Keratinocyte (primary cell): Measurements from ENCODE around the gene ANXA4. TPM values are rescaled to one million over a fixed set of nuclear protein-coding genes. Genes with fewer than 3 reads are reported as not detected.
A peak's percentile ranks its signal among the peaks of the same experiment; 100 is the strongest.

Experiments used
- DNase-seq: peaks from one replicate; pipeline ENCODE4 v3.0.0-alpha.2; 2011; ENCODE audit warnings: low read depth, missing footprints, low spot score
- FAIRE-seq: peaks from 2 replicates; lab custom pipeline; 2011; peaks lifted over from hg19 to GRCh38; lab: Jason Lieb, UNC
- H2AFZ ChIP-seq: 2 replicates; pipeline ENCODE4 v1.6.0; 2012; ENCODE audit warnings: low read length, control low read depth, inconsistent platforms; ENCODE audit not compliant: control insufficient read depth
- H3K27ac ChIP-seq: 2 replicates; pipeline ENCODE4 v1.5.1; 2011; ENCODE audit warnings: low read length; ENCODE audit not compliant: control insufficient read depth, insufficient read depth
- H3K27me3 ChIP-seq: 3 replicates; pipeline ENCODE4 v1.6.0; 2011; ENCODE audit warnings: low read length; ENCODE audit not compliant: control insufficient read depth, insufficient read depth; ENCODE audit errors: extremely low read depth
- H3K36me3 ChIP-seq, 2 experiments: 2 replicates in 1 of 2; 3 replicates in 1 of 2; pipeline ENCODE4 v1.5.1; 2011; ENCODE audit warnings: low read length in 2 of 2, mild to moderate bottlenecking in 1 of 2; ENCODE audit not compliant: control insufficient read depth in 2 of 2, insufficient read depth in 2 of 2; ENCODE audit errors: extremely low read depth in 1 of 2
- H3K4me1 ChIP-seq: 3 replicates; pipeline ENCODE4 v1.5.1; 2011; ENCODE audit warnings: low read length; ENCODE audit not compliant: control insufficient read depth, insufficient read depth; ENCODE audit errors: extremely low read depth
- H3K4me2 ChIP-seq: 3 replicates; pipeline ENCODE4 v1.6.0; 2011; ENCODE audit warnings: low read depth, low read length; ENCODE audit not compliant: control insufficient read depth, insufficient read depth; ENCODE audit errors: extremely low read depth
- H3K4me3 ChIP-seq, 3 experiments: fragments of 200-600 bp in 1 of 3; sonication (generic) in 1 of 3; 2 replicates in 2 of 3; 3 replicates in 1 of 3; pipeline ENCODE4 v1.5.1; 2011 to 2016; ENCODE audit warnings: low read length in 3 of 3, mild to moderate bottlenecking in 3 of 3, control low read depth in 2 of 3, inconsistent platforms in 1 of 3, low read depth in 1 of 3, mixed read lengths in 1 of 3, mixed run types in 1 of 3, moderate library complexity in 1 of 3; ENCODE audit not compliant: control insufficient read depth in 2 of 3, insufficient read depth in 2 of 3; ENCODE audit errors: extremely low read depth in 1 of 3
- H3K79me2 ChIP-seq: 2 replicates; pipeline ENCODE4 v1.6.0; 2012; ENCODE audit warnings: low read length; ENCODE audit not compliant: control insufficient read depth, insufficient read depth
- H3K9ac ChIP-seq: 3 replicates; pipeline ENCODE4 v1.6.0; 2011; ENCODE audit warnings: low read length; ENCODE audit not compliant: control insufficient read depth, insufficient read depth; ENCODE audit errors: extremely low read depth
- H3K9me1 ChIP-seq: 3 replicates; pipeline ENCODE4 v1.6.0; 2011; ENCODE audit warnings: low read length; ENCODE audit not compliant: control insufficient read depth, insufficient read depth; ENCODE audit errors: extremely low read depth
- H3K9me3 ChIP-seq: 2 replicates; pipeline ENCODE4 v1.5.1; 2012; ENCODE audit warnings: low read depth, low read length; ENCODE audit not compliant: control insufficient read depth
- H4K20me1 ChIP-seq: 3 replicates; pipeline ENCODE4 v1.6.0; 2011; ENCODE audit warnings: low read length; ENCODE audit not compliant: control insufficient read depth, insufficient read depth; ENCODE audit errors: extremely low read depth
- EZH2 ChIP-seq: IDR thresholded peaks from one replicate; pipeline ENCODE4 v1.6.1; 2012; ENCODE audit warnings: inconsistent platforms, mild to moderate bottlenecking, low read length, moderate library complexity
- dilution Hi-C: fragments of 300-500 bp; cut with MboI; formaldehyde crosslinking; loops from one replicate; pipeline ENCODE4 v1.7.0; 2020; ENCODE audit warnings: low sequenced_read_pairs; ENCODE audit not compliant: extremely low pct_ligation_motif_present
- polyA plus RNA-seq, 5 experiments: library from polyadenylated mRNA; depleted of rRNA in 3 of 5; stranded (reverse) in 3 of 5; stranded (forward) in 1 of 5; unstranded in 1 of 5; fragments of >200 nt; gene quantifications; 1 replicate in 1 of 5; 2 replicates in 3 of 5; 3 replicates in 1 of 5; pipeline versions ENCODE4 v1.2.1 to v1.2.3, GENCODE V29; 2011 to 2012; ENCODE audit warnings: missing spikeins in 2 of 5, low read depth in 1 of 5, low replicate concordance in 1 of 5
- TF ChIP-seq, protein P1 (sequence below), 3 experiments: IDR thresholded peaks in 1 of 3; conservative IDR thresholded peaks in 1 of 3; optimal IDR thresholded peaks in 1 of 3; 2 replicates in 2 of 3; 3 replicates in 1 of 3; pipeline versions ENCODE3 to v1.5.1; 2011; ENCODE audit warnings: low read length in 3 of 3, mild to moderate bottlenecking in 3 of 3, moderate library complexity in 2 of 3, control low read depth in 1 of 3, inconsistent platforms in 1 of 3; ENCODE audit not compliant: insufficient read depth in 2 of 3; ENCODE audit errors: extremely low read depth in 1 of 3

ANXA4 gene
- polyA plus RNA-seq, 1 donor (not counting 4 experiments of a cell fraction or from before 2014, with no cell fraction given): 209 TPM

DNA sequence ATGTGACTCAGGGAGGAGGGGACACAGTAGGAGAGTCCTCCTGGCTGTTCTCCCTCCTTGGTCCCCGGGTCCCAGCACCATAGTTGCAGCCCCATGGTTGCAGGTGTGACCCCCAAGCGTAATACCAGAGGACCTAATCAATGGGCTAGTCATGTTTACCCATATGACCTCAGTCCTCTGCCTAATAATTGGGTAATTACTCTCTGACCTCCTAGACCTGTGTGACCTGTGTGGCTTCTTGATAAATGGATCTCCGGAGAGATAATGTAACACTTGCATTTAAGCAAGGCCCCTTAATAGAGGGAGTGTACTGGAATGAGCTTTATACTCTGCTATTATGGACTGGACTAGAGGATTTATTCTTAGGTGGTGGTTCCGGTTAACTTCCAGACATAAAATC is 55.3 kb downstream of the ANXA4 start:
- Histone ChIP-seq H3K9me3 (no peaks in the 10 kb centered on the region), H3K27ac (peak overlapping the region; percentile 92), H3K79me2 (no peaks in the 10 kb centered on the region), H3K4me1 (peaks cover 25% of the 10 kb centered on the region), H3K9me1 (peaks cover 4% of the 10 kb centered on the region), H4K20me1 (no peaks in the 10 kb centered on the region), H3K27me3 (no peaks in the 10 kb centered on the region), H3K36me3 (peaks cover 2 to 4% of the 10 kb centered on the region in 2 experiments), H3K9ac (no peak overlapping the region), H2AFZ (no peak overlapping the region), H3K4me2 (no peak overlapping the region), H3K4me3 (no peak overlapping the region)
- FAIRE-seq (no peak), DNase-seq (no peak)
- no peak for TF ChIP-seq EZH2
- TF ChIP-seq, protein P1, sequence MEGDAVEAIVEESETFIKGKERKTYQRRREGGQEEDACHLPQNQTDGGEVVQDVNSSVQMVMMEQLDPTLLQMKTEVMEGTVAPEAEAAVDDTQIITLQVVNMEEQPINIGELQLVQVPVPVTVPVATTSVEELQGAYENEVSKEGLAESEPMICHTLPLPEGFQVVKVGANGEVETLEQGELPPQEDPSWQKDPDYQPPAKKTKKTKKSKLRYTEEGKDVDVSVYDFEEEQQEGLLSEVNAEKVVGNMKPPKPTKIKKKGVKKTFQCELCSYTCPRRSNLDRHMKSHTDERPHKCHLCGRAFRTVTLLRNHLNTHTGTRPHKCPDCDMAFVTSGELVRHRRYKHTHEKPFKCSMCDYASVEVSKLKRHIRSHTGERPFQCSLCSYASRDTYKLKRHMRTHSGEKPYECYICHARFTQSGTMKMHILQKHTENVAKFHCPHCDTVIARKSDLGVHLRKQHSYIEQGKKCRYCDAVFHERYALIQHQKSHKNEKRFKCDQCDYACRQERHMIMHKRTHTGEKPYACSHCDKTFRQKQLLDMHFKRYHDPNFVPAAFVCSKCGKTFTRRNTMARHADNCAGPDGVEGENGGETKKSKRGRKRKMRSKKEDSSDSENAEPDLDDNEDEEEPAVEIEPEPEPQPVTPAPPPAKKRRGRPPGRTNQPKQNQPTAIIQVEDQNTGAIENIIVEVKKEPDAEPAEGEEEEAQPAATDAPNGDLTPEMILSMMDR (optimal IDR thresholded peaks at IDR 0.05 in 1 of 3, IDR thresholded peaks at IDR 0.05 in 1 of 3, conservative IDR thresholded peaks at IDR 0.05 in 1 of 3; ENCODE audit: extremely low read depth in 1 of 3, insufficient read depth in 2 of 3, low read length in 3 of 3): no peak
- dilution Hi-C loops: no loop called here

DNA sequence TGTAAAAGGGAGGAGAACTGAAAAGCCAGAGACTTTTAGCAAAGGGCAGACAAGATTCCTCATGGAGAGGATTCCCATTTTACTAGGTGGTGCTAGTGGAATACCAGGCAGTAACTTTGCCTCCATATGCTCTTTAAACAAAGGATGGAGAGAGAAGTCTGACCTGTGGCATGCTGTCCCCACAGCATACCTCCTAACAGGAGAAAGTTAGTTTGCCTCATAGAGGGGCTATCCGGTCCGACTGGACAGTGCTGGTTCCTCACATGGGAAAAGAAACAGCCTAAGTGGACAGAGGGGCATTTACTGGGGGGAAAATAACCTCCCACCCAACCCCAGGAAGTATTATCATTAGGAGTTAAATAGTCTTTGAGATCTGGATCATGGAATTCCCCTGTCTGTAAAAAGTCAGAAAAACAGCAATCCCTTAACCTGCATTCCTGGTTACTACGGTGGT is 55.9 kb downstream of the ANXA4 start:
- Histone ChIP-seq H4K20me1 (no peaks in the 10 kb centered on the region), H3K27me3 (no peaks in the 10 kb centered on the region), H3K4me3 (peak overlapping the region in 2 of 3 experiments; percentile 62 to 73), H3K9me1 (peaks cover 4% of the 10 kb centered on the region), H3K4me1 (peaks cover 25% of the 10 kb centered on the region), H3K9me3 (no peaks in the 10 kb centered on the region), H3K27ac (peak overlapping the region; percentile 92), H3K79me2 (no peaks in the 10 kb centered on the region), H2AFZ (peak overlapping the region; percentile 17), H3K9ac (peak overlapping the region; percentile 81), H3K4me2 (peak overlapping the region; percentile 99), H3K36me3 (peaks cover 2 to 5% of the 10 kb centered on the region in 2 experiments)
- FAIRE-seq (peak; percentile 20), DNase-seq (no peak)
- dilution Hi-C loops: no loop called here
- TF ChIP-seq, protein P1 (optimal IDR thresholded peaks at IDR 0.05 in 1 of 3, IDR thresholded peaks at IDR 0.05 in 1 of 3, conservative IDR thresholded peaks at IDR 0.05 in 1 of 3; ENCODE audit: extremely low read depth in 1 of 3, insufficient read depth in 2 of 3, low read length in 3 of 3): no peak
- TF ChIP-seq EZH2: no peak
